Breast epithelium (tissue), 4 donors: ENCODE data around the gene SRRM4. TPM values are rescaled to one million over a fixed set of nuclear protein-coding genes. Genes with fewer than 3 reads are reported as not detected.

Source experiments
- DNase-seq, 2 donors: peaks; one replicate each; pipeline ENCODE4 v3.0.0-alpha.2; 2019; ENCODE audit warnings: low spot score in 2 of 2
- H3K27ac ChIP-seq, 2 donors: fragments of 200-600 bp; sonication (generic) in 1 of 2; one replicate each; pipeline ENCODE4 v1.5.1; 2016 to 2019; ENCODE audit warnings: mild to moderate bottlenecking in 1 of 2
- H3K27me3 ChIP-seq, 2 donors: fragments of 200-600 bp; sonication (generic) in 1 of 2; one replicate each; pipeline versions ENCODE4 v1.5.1 to v1.6.0; 2017 to 2019; ENCODE audit warnings: control low read depth in 1 of 2, mild to moderate bottlenecking in 1 of 2
- H3K36me3 ChIP-seq: fragments of 200-600 bp; one replicate; pipeline ENCODE4 v1.5.1; 2019
- H3K4me1 ChIP-seq, 2 donors: fragments of 200-600 bp; sonication (generic); one replicate each; pipeline ENCODE4 v1.5.1; 2016 to 2019; ENCODE audit warnings: control low read depth in 1 of 2
- H3K4me3 ChIP-seq, 3 donors: fragments of 200-600 bp; sonication (generic); 1 replicate in 2 of 3; 2 replicates in 1 of 3; pipeline ENCODE4 v1.5.1; 2016 to 2019; ENCODE audit warnings: mild to moderate bottlenecking in 3 of 3, moderate library complexity in 2 of 3
- H3K9me3 ChIP-seq, 2 donors: fragments of 200-600 bp; sonication (generic) in 1 of 2; one replicate each; pipeline ENCODE4 v1.5.1; 2016 to 2019; ENCODE audit warnings: control low read depth in 1 of 2
- POLR2A ChIP-seq: fragments of 450-650 bp; IDR thresholded peaks from one replicate; pipeline ENCODE4 v1.6.1; 2016; ENCODE audit warnings: antibody characterized with exemption, mild to moderate bottlenecking, moderate library complexity
- POLR2AphosphoS5 ChIP-seq, 3 donors: sonication (generic); formaldehyde crosslinking; IDR thresholded peaks; one replicate each; pipeline ENCODE4 v1.6.1; 2017; ENCODE audit warnings: antibody characterized with exemption in 3 of 3
- intact Hi-C: fragments of 100-400 bp; cut with DNase I; formaldehyde crosslinking; loops from one replicate; pipeline ENCODE4 v1.15.1; 2023; ENCODE audit warnings: low total_unique reads
- total RNA-seq, 3 donors: library from RNA; depleted of rRNA; stranded (reverse); fragments of >200 nt; gene quantifications; one replicate each; pipeline ENCODE4 v1.1.0, GENCODE V29; 2016
- TF ChIP-seq, protein P1 (sequence below), 3 donors: fragments of 450-650 bp; IDR thresholded peaks; one replicate each; pipeline ENCODE4 v1.5.1; 2016 to 2017; ENCODE audit warnings: antibody characterized with exemption in 3 of 3, mild to moderate bottlenecking in 3 of 3, moderate library complexity in 3 of 3

Gene SRRM4
- total RNA-seq, 3 donors from 2014 or later, result not detected

DNA sequence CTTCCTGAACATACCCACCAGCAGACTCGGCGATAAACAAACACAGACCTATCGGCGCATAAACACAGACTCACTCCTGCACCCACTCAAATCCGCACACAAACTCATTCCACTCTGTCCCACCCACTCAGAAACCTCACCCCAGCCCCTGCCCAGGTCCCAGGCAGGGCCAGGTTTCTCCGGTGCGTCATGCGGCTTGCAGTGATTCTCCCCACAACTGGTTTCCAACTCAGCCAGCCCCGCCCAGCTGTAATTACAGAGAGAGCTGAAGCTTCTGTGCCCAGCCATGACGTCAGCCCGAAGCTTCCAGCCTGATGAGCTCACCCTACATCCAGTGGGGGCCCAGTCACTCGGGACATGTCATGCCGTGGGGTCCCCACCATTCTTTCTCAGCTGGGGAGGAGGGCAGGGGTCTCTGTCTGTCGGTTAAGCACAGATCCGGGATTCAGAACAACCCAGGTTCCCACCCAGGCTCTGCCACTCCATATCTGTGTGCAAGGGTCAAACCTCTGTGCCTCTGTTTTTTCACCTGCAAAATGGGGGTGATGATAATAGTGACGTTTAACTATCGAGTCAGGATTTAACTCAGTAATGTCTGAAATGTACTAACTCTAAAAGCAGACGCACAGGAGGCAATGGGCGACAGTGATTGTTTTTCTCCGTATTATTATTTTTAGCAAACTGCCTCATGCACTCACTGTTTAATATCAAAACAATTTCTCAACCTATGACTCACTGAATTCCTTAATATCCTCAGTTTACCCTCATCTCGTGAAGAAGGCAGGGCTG lies 195.1 kb downstream of the SRRM4 start:
- Histone ChIP-seq H3K27ac (peak overlapping the region; percentile 17 to 77), H3K9me3 (no peaks in the 10 kb centered on the region), H3K4me3 (peak overlapping the region in 2 of 3 donors; percentile 28 to 57), H3K4me1 (peaks cover 4 to 8% of the 10 kb centered on the region in 2 donors), H3K27me3 (no peaks in the 10 kb centered on the region), H3K36me3 (no peaks in the 10 kb centered on the region)
- DNase-seq, result peak; percentile 85 to 90
- TF ChIP-seq POLR2AphosphoS5 (IDR thresholded peaks at IDR 0.05) (peak in 2 of 3 donors; percentile 12 to 66), POLR2A (no peak)
- intact Hi-C loops, result no loop called here

DNA sequence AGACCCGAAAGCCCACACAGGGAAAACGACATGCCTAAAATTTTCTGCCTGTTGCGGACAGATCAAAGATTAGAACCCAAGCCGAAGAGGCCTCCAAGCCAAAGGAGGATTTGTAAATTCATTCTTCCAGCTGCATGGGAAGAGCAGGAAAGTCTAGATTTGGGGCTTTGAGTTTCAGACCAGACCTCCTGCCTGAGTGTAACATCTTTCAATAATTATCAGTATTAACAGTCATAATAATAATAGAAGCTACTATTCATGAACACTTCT lies 195.7 kb downstream of the SRRM4 start:
- TF ChIP-seq, protein P1, sequence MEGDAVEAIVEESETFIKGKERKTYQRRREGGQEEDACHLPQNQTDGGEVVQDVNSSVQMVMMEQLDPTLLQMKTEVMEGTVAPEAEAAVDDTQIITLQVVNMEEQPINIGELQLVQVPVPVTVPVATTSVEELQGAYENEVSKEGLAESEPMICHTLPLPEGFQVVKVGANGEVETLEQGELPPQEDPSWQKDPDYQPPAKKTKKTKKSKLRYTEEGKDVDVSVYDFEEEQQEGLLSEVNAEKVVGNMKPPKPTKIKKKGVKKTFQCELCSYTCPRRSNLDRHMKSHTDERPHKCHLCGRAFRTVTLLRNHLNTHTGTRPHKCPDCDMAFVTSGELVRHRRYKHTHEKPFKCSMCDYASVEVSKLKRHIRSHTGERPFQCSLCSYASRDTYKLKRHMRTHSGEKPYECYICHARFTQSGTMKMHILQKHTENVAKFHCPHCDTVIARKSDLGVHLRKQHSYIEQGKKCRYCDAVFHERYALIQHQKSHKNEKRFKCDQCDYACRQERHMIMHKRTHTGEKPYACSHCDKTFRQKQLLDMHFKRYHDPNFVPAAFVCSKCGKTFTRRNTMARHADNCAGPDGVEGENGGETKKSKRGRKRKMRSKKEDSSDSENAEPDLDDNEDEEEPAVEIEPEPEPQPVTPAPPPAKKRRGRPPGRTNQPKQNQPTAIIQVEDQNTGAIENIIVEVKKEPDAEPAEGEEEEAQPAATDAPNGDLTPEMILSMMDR (IDR thresholded peaks at IDR 0.05), result no peak
- TF ChIP-seq POLR2AphosphoS5 (IDR thresholded peaks at IDR 0.05) (no peak), POLR2A (no peak)
- Histone ChIP-seq H3K9me3 (no peaks in the 10 kb centered on the region), H3K4me3 (no peak overlapping the region), H3K4me1 (peaks cover 4 to 8% of the 10 kb centered on the region in 2 donors), H3K36me3 (no peaks in the 10 kb centered on the region), H3K27ac (peak overlapping the region in 1 of 2 donors; percentile 17), H3K27me3 (no peaks in the 10 kb centered on the region)
- intact Hi-C loops, result no loop called here
- no peak for DNase-seq

DNA sequence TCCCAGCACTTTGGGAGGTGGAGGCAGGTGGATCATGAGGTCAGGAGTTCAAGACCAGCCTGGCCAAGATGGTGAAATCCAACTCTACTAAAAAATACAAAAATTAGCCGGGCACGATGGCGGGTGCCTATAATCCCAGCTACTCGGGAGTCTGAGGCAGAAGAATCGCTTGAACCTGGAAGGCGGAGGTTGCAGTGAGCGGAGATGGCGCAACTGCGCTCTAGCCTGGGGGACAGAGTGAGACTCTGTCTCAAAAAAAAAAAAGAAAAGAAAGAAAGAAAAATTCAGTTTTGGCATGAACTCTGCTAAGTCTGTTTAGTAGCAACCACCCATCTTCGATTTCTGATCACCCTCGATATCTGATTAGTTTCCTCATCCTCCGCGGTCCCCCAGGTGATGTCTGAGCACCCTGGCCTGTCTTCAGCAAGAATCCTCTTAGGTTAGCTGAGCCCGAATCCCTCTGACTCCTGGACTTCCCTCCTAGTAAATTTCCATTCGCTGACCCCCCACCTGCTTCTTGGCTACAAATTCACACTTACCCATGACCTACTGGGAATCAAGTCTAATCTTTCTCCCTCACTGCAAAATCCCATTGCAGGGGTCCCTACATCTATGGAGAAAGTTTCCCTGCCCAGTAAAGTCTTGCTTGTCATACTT lies 196.5 kb downstream of the SRRM4 start:
- intact Hi-C loops, result no loop called here
- no peak for TF ChIP-seq POLR2AphosphoS5 (IDR thresholded peaks at IDR 0.05)
- H3K9me3 ChIP-seq, result no peaks in the 10 kb centered on the region
- H3K4me3 ChIP-seq, result no peak overlapping the region
- H3K36me3 ChIP-seq, result no peaks in the 10 kb centered on the region
- H3K27ac ChIP-seq, result peak overlapping the region in 1 of 2 donors; percentile 58
- H3K27me3 ChIP-seq, result no peaks in the 10 kb centered on the region
- DNase-seq, result no peak
- H3K4me1 ChIP-seq, result peaks cover 4 to 8% of the 10 kb centered on the region in 2 donors

DNA sequence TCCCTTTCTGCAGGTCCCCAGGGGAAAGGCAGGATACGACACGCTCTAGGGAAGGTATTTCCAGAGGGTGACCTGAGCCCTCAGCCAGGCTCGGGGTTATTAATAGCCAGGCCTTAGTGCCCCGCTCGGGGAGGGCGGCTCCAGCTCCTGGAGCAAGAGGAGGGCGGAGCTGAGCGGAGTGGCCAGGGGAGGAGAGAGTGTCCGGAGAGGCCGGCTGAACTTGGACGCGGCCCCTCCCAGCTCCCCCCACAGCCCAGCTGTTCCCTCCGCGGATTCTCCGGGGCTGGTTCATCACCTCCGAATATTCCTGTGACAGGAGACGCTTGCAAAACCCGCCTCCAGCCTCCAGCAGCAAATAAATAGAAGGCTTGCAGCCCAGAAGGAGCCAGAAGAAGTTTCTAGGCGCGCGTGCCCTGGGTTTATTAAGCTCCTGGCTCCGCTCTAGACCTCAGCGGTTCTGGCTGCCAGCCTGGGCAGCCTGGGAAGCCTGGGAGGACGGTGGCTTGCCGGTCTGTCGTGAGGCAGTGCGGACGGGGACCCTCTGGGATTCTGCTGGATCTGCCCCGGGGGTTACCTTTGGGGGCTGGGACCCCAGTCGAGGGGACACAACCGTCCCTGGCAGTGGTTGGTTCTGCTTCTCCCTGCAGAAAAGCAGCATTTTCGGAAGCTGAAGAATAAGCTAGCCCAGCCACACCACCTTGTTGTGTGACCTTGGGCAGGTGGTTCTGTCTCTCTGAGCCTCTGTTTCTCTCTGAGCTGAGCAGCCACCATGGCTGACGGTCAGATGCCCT lies 197.4 kb downstream of the SRRM4 start, which contains the start of gene HSPB8:
HSPB8 (plus strand) TSS at position 388 of the 791 bp plus-strand sequence; CDS start at position 770, 382 bp downstream.
- Histone ChIP-seq H3K4me1 (peaks cover 4 to 8% of the 10 kb centered on the region in 2 donors), H3K9me3 (no peaks in the 10 kb centered on the region), H3K27ac (peak within 1 kb of the TSS; percentile 58 to 89), H3K27me3 (no peaks in the 10 kb centered on the region), H3K4me3 (peak within 1 kb of the TSS; percentile 40 to 68 (median 60)), H3K36me3 (no peaks in the 10 kb centered on the region)
- TF ChIP-seq, protein P1 (IDR thresholded peaks at IDR 0.05), result no peak
- TF ChIP-seq POLR2A (peak; percentile 40), POLR2AphosphoS5 (IDR thresholded peaks at IDR 0.05) (peak in 2 of 3 donors; percentile 54 to 62)
- intact Hi-C loops, result no loop called here
- DNase-seq, result peak; percentile 75 to 78

DNA sequence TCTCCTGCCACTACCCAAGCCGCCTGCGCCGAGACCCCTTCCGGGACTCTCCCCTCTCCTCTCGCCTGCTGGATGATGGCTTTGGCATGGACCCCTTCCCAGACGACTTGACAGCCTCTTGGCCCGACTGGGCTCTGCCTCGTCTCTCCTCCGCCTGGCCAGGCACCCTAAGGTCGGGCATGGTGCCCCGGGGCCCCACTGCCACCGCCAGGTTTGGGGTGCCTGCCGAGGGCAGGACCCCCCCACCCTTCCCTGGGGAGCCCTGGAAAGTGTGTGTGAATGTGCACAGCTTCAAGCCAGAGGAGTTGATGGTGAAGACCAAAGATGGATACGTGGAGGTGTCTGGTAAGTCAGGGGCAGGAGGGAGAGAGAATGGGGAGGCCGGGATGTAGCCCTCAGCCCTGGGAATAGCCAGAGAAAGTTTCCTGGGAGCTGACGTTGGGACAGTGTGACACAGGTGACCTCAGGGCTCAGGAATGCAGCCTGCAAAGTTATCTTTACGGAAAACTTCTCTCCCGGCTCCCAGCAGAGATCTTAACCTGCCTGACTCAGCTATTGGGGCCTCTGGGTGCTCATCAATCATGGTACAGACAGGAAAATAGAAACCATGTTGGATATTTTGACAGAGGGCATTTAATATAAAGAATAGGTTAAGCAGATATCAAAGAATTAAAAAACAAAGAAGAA lies 198.1 kb downstream of the SRRM4 start:
- peak in 1 of 2 donors; percentile 32 for DNase-seq
- Histone ChIP-seq H3K27ac (peak overlapping the region; percentile 58 to 89), H3K4me1 (peaks cover 4 to 8% of the 10 kb centered on the region in 2 donors), H3K4me3 (peak overlapping the region; percentile 40 to 68 (median 60)), H3K9me3 (no peaks in the 10 kb centered on the region), H3K36me3 (no peaks in the 10 kb centered on the region), H3K27me3 (no peaks in the 10 kb centered on the region)
- intact Hi-C loops, result no loop called here
- TF ChIP-seq, protein P1 (IDR thresholded peaks at IDR 0.05), result no peak
- TF ChIP-seq POLR2AphosphoS5 (IDR thresholded peaks at IDR 0.05), result peak in 1 of 3 donors; percentile 16
- no peak for TF ChIP-seq POLR2A
